HG03432 (cell line): ENCODE measurements around the gene IGSF3.

ENCODE experiments used
- ATAC-seq: cut with Tn5 transposase; IDR thresholded peaks from one replicate; pipeline ENCODE4 v1.9.1; 2021; ENCODE audit warnings: mild to moderate bottlenecking, moderate library complexity; ENCODE audit not compliant: unreplicated experiment

The IGSF3 gene

GRCh38 chr1:116667575-116668105, at the start of gene IGSF3:
TSS of gene IGSF3 (minus strand) at chr1:116667733. CDS start at chr1:116666326, 1,407 bp downstream.
- peak; percentile 82 for ATAC-seq

GRCh38 chr1:116717318-116717717, 49.8 kb upstream of the IGSF3 start:
- no peak for ATAC-seq

GRCh38 chr1:116716391-116716790, 48.9 kb upstream of the IGSF3 start:
- ATAC-seq: no peak

GRCh38 chr1:116713474-116713873, 45.9 kb upstream of the IGSF3 start:
- ATAC-seq: no peak

GRCh38 chr1:116712510-116712909, 45.0 kb upstream of the IGSF3 start:
- no peak for ATAC-seq

GRCh38 chr1:116711263-116711840, 43.8 kb upstream of the IGSF3 start:
- no peak for ATAC-seq

- no peak for ATAC-seq
Observed at GRCh38 chr1:116710420-116711262, 43.1 kb upstream of the IGSF3 start.

GRCh38 chr1:116709666-116710167, 42.2 kb upstream of the IGSF3 start:
- ATAC-seq: no peak

- no peak for ATAC-seq
Observed at GRCh38 chr1:116708255-116708900, 40.8 kb upstream of the IGSF3 start.

- no peak for ATAC-seq
Observed at GRCh38 chr1:116706841-116707240, 39.3 kb upstream of the IGSF3 start.

- no peak for ATAC-seq
Observed at GRCh38 chr1:116706123-116706522, 38.6 kb upstream of the IGSF3 start.

- ATAC-seq: no peak
Observed at GRCh38 chr1:116704278-116704677, 36.7 kb upstream of the IGSF3 start.

- ATAC-seq: no peak
Observed at GRCh38 chr1:116699605-116700004, 32.1 kb upstream of the IGSF3 start.

- ATAC-seq: no peak
Observed at GRCh38 chr1:116698244-116698595, 30.7 kb upstream of the IGSF3 start.

GRCh38 chr1:116697548-116698243, 30.2 kb upstream of the IGSF3 start:
- ATAC-seq: no peak

- ATAC-seq: no peak
Observed at GRCh38 chr1:116694524-116694923, 27.0 kb upstream of the IGSF3 start.

- no peak for ATAC-seq
Observed at GRCh38 chr1:116693759-116694480, 26.4 kb upstream of the IGSF3 start.

- ATAC-seq: no peak
Observed at GRCh38 chr1:116692879-116693278, 25.3 kb upstream of the IGSF3 start.

- no peak for ATAC-seq
Observed at GRCh38 chr1:116690849-116691406, 23.4 kb upstream of the IGSF3 start.

GRCh38 chr1:116690396-116690848, 22.9 kb upstream of the IGSF3 start:
- ATAC-seq: no peak
